Muscle layer of duodenum (tissue), 2 donors: ENCODE data around the gene CDHR5.

Experiments
- H3K27ac ChIP-seq: one replicate; pipeline ENCODE4 v1.7.0; 2013; ENCODE audit warnings: mild to moderate bottlenecking, low read length
- H3K27me3 ChIP-seq: one replicate; pipeline ENCODE4 v1.7.0; 2013; ENCODE audit warnings: low read depth, mild to moderate bottlenecking, control low read depth, low read length
- H3K36me3 ChIP-seq, 2 donors: one replicate each; pipeline ENCODE4 v1.7.0; 2013; ENCODE audit warnings: low read length in 2 of 2, control low read depth in 1 of 2, mild to moderate bottlenecking in 1 of 2; ENCODE audit not compliant: insufficient read depth in 2 of 2, control insufficient read depth in 1 of 2
- H3K4me1 ChIP-seq, 2 donors: one replicate each; pipeline ENCODE4 v1.7.0; 2013; ENCODE audit warnings: low read length in 2 of 2, mild to moderate bottlenecking in 2 of 2, control low read depth in 1 of 2, moderate library complexity in 1 of 2; ENCODE audit not compliant: insufficient read depth in 2 of 2, control insufficient read depth in 1 of 2
- H3K4me3 ChIP-seq, 2 donors: one replicate each; pipeline ENCODE4 v1.7.0; 2013; ENCODE audit warnings: low read length in 2 of 2, low read depth in 1 of 2, mild to moderate bottlenecking in 1 of 2
- H3K9me3 ChIP-seq, 2 donors: one replicate each; pipeline ENCODE4 v1.7.0; 2013; ENCODE audit warnings: low read length in 2 of 2, control low read depth in 1 of 2, mild to moderate bottlenecking in 1 of 2; ENCODE audit not compliant: control insufficient read depth in 1 of 2
- donor health status: healthy.

The CDHR5 gene

GRCh38 chr11:614021-614622, 10.6 kb downstream of the CDHR5 start:
- Histone ChIP-seq H3K27ac (no peak overlapping the region), H3K4me3 (peak overlapping the region in 1 of 2 donors; percentile 70)

DNA sequence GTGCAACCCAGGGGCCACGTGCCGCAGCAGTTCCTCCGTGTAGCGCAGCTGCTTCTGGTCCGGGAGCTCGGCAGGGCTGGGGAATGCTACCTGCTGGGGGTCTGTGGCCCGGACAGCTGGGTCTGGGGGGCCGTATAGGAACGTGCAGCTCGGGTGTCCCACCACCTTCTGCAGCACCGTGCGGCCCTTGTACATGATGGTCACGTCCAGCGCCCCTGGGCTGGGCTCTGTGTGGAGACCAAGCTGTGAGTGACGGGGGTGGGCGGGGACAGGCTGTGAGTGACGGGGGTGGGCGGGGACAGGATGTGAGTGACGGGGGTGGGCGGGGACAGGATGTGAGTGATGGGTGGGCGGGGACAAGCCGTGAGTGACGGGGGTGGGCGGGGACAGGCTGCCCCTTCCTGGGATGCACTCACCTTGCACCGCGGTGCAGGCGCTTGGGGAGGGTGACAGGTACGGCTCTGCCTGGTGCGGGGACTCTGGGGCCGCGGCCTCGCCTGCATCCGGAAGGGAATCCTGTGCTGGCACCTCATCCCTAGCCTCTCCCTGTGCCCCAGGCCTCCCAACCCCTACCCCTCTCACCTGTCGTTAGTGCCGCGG, 11.3 kb downstream of the CDHR5 start:
- no peaks in the 10 kb centered on the region for H3K9me3 ChIP-seq
- H3K4me1 ChIP-seq = peaks cover 0 to 16% of the 10 kb centered on the region in 2 donors
- peaks cover 28 to 48% of the 10 kb centered on the region in 2 donors for H3K36me3 ChIP-seq
- no peak overlapping the region for H3K4me3 ChIP-seq
- no peak overlapping the region for H3K27ac ChIP-seq
- H3K27me3 ChIP-seq = no peaks in the 10 kb centered on the region

More at GRCh38 chr11:614021-614622, 10.6 kb downstream of the CDHR5 start:
- H3K4me1 ChIP-seq = peaks cover 0 to 16% of the 10 kb centered on the region in 2 donors
- H3K27me3 ChIP-seq = no peaks in the 10 kb centered on the region
- no peaks in the 10 kb centered on the region for H3K9me3 ChIP-seq
- H3K36me3 ChIP-seq = peaks cover 25 to 41% of the 10 kb centered on the region in 2 donors

DNA sequence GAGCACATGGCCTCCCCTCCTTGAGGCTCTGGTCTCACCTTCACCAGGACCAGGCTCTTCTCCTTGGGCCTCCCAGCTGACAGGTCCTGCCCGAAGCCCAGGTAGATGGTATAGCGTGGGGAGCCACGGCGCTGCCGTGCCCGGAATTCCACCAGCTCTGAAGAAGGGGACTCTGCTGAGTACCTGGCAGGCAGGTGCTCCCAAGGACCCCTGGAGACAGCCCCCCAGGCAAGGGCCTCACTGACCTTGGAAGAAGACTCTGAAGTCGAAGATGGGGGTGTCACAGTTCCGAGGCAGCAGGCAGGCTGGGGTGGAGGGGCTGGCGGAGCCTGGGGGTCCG, 11.8 kb downstream of the CDHR5 start:
- H3K4me3 ChIP-seq = no peak overlapping the region
- peak overlapping the region; percentile 39 for H3K27ac ChIP-seq
- H3K9me3 ChIP-seq = no peaks in the 10 kb centered on the region
- no peaks in the 10 kb centered on the region for H3K27me3 ChIP-seq
- H3K36me3 ChIP-seq = peaks cover 31 to 53% of the 10 kb centered on the region in 2 donors
- peaks cover 0 to 16% of the 10 kb centered on the region in 2 donors for H3K4me1 ChIP-seq

- Histone ChIP-seq H3K36me3 (peaks cover 34 to 59% of the 10 kb centered on the region in 2 donors), H3K9me3 (no peaks in the 10 kb centered on the region), H3K4me3 (no peak overlapping the region), H3K27ac (peak overlapping the region; percentile 39), H3K27me3 (no peaks in the 10 kb centered on the region), H3K4me1 (peaks cover 0 to 16% of the 10 kb centered on the region in 2 donors)
These were observed 12.4 kb downstream of the CDHR5 start for GRCh38 chr11:612201-612960.

- Histone ChIP-seq H3K4me3 (no peak overlapping the region), H3K27ac (no peak overlapping the region), H3K27me3 (no peaks in the 10 kb centered on the region), H3K9me3 (no peaks in the 10 kb centered on the region), H3K36me3 (peaks cover 44 to 70% of the 10 kb centered on the region in 2 donors), H3K4me1 (peaks cover 0 to 16% of the 10 kb centered on the region in 2 donors)
These were observed 13.5 kb downstream of the CDHR5 start for GRCh38 chr11:611001-611996.

DNA sequence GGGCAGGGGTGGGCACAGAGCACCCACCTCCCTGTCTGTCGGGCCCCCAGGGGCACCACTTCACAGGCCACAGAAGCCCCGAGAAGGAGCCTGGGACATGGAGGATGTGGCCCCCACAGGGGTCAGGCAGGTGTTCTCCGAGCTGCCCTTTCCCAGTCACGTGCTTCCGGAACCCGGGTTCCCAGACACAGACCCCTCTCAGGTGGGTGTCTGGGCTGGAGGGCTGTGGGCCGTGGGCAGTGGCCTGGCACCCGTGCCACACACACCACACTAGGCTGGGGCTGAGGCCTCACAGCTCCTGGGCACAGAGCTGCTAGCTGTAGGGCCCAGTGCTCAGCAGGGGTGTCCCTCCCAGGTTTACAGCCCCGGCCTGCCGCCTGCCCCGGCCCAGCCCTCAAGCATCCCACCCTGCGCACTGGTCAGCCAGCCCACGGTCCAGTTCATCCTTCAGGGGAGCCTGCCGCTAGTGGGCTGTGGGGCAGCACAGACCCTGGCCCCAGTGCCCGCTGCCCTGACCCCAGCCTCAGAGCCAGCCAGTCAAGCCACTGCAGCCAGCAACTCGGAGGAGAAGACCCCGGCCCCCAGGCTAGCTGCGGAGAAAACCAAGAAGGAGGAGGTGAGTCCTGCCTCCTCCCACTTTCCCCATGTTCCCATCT, 14.5 kb downstream of the CDHR5 start:
- Histone ChIP-seq H3K27ac (no peak overlapping the region), H3K36me3 (peaks cover 52 to 80% of the 10 kb centered on the region in 2 donors), H3K4me1 (peaks cover 0 to 19% of the 10 kb centered on the region in 2 donors), H3K9me3 (no peaks in the 10 kb centered on the region), H3K27me3 (no peaks in the 10 kb centered on the region), H3K4me3 (no peak overlapping the region)

GRCh38 chr11:609341-609811, 15.4 kb downstream of the CDHR5 start:
- no peaks in the 10 kb centered on the region for H3K9me3 ChIP-seq
- H3K27ac ChIP-seq = no peak overlapping the region
- H3K4me1 ChIP-seq = peaks cover 0 to 10% of the 10 kb centered on the region in 2 donors
- no peaks in the 10 kb centered on the region for H3K27me3 ChIP-seq
- H3K36me3 ChIP-seq = peaks cover 58 to 89% of the 10 kb centered on the region in 2 donors
- H3K4me3 ChIP-seq = no peak overlapping the region

GRCh38 chr11:608791-609251, 15.9 kb downstream of the CDHR5 start:
- H3K27ac ChIP-seq = no peak overlapping the region
- peaks cover 0 to 4% of the 10 kb centered on the region in 2 donors for H3K4me1 ChIP-seq
- H3K9me3 ChIP-seq = no peaks in the 10 kb centered on the region
- H3K4me3 ChIP-seq = no peak overlapping the region
- peaks cover 63 to 94% of the 10 kb centered on the region in 2 donors for H3K36me3 ChIP-seq
- H3K27me3 ChIP-seq = no peaks in the 10 kb centered on the region

- Histone ChIP-seq H3K27me3 (no peaks in the 10 kb centered on the region), H3K36me3 (peaks cover 63 to 98% of the 10 kb centered on the region in 2 donors), H3K27ac (no peak overlapping the region), H3K4me3 (no peak overlapping the region), H3K4me1 (peaks cover 0 to 4% of the 10 kb centered on the region in 2 donors), H3K9me3 (no peaks in the 10 kb centered on the region)
These were observed 16.6 kb downstream of the CDHR5 start for GRCh38 chr11:607971-608659.
